AG10803 (cell line): Measurements from ENCODE around the gene LIN9.

ENCODE experiments used
- DNase-seq: peaks from one replicate; pipeline ENCODE4 v3.0.0; 2010; ENCODE audit warnings: low read depth
- H3K4me3 ChIP-seq: 2 replicates; pipeline ENCODE4 v1.5.1; 2011; ENCODE audit warnings: mild to moderate bottlenecking, low read length, control low read depth
- TF ChIP-seq, protein P1 (sequence below): conservative IDR thresholded peaks from 2 replicates; pipeline ENCODE4 v1.5.1; 2011; ENCODE audit warnings: mild to moderate bottlenecking, low read length, control low read depth, inconsistent platforms

LIN9 gene

GRCh38 chr1:226308723-226309397 is at the start of gene LIN9:
TSS of gene LIN9 (minus strand) at chr1:226309164. CDS start at chr1:226309139, 25 bp downstream.
- DNase-seq = peak; percentile 86
- TF ChIP-seq, protein P1, sequence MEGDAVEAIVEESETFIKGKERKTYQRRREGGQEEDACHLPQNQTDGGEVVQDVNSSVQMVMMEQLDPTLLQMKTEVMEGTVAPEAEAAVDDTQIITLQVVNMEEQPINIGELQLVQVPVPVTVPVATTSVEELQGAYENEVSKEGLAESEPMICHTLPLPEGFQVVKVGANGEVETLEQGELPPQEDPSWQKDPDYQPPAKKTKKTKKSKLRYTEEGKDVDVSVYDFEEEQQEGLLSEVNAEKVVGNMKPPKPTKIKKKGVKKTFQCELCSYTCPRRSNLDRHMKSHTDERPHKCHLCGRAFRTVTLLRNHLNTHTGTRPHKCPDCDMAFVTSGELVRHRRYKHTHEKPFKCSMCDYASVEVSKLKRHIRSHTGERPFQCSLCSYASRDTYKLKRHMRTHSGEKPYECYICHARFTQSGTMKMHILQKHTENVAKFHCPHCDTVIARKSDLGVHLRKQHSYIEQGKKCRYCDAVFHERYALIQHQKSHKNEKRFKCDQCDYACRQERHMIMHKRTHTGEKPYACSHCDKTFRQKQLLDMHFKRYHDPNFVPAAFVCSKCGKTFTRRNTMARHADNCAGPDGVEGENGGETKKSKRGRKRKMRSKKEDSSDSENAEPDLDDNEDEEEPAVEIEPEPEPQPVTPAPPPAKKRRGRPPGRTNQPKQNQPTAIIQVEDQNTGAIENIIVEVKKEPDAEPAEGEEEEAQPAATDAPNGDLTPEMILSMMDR = no peak
- peak within 1 kb of the TSS; percentile 91 for H3K4me3 ChIP-seq

DNA sequence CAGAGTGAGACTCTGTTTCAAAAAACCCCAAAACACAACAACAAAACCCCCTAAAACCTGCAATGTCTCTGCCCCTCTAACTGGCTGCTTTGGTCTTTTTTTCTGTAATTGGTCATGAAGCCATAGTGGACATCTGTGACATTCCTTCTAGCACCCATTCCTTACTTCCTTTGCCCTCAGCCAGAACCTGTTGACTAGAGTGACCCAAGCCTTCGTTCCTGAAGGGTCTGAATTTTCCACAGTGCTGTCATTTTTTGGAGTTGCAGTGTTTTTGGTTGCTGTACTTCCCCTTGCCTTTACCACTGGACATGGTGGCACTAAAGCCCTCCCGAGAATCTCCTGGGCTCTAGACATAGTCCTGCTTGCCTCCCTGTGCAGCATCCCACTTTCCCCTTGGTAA is 48.5 kb upstream of the LIN9 start:
- TF ChIP-seq, protein P1 = no peak
- H3K4me3 ChIP-seq = no peak overlapping the region
- DNase-seq = no peak

GRCh38 chr1:226355669-226356551 is 46.9 kb upstream of the LIN9 start:
- H3K4me3 ChIP-seq = no peak overlapping the region
- TF ChIP-seq, protein P1 = no peak
- no peak for DNase-seq

DNA sequence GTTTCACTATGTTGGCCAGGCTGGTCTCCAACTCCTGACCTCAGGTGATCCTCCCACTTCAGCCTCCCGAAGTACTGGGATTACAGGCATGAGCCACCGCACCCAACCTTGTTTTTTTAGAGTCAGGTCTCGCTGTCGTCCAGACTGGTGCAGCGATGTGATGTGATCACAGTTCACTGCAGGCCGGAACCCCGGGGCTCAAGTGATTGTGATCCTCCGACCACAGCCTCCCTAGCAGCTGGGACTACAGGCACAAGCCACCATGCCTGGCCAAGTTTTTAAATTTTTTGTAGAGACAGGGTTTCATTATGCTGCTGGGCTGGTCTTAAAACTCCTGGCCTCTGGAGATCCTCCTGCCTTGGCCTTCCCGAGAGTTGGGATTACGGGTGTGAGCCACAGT is 46.1 kb upstream of the LIN9 start:
- DNase-seq = no peak
- H3K4me3 ChIP-seq = no peak overlapping the region
- TF ChIP-seq, protein P1 = no peak

DNA sequence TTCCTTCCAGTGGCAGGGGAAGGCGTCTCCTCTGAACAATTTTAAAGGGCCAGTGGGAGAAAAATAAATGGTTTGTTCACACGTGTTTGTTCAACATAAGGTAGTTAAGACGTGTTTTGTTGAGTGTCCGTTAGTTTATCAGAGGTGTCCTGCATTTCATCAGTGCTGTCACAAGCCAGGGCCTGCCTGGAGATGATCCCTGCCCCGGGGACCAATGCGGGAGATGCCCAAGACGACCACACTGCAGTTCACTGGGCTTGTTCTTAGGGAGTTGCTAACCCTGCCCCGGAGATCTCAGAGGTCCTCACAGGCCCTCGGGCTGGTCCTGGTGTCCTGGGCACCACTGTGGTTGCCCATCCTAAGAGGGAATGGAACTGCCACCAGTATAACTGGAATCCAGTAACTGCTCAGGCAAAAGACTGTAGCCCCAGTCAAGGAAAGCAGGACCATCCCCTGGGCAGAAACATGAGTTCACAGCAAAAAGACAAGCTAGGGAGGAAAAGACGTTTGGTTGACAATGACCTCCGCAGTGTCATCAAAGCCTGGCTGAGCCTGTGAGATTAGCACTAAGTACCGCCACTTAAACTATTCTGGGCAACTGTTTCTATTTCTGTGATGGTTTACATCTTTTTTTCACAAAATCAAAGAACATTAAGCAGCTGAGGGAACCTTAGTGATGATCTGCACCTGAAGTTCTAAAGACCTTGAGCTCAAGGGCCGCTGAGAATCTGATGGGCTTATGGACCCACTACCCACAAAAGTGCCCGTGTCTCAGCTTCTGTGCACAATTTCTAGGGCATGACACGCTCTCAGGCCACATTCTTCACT is 44.9 kb upstream of the LIN9 start:
- no peak for DNase-seq
- no peak overlapping the region for H3K4me3 ChIP-seq
- TF ChIP-seq, protein P1 = no peak

- H3K4me3 ChIP-seq = no peak overlapping the region
- TF ChIP-seq, protein P1 = no peak
- no peak for DNase-seq
These were observed 42.7 kb upstream of the LIN9 start for GRCh38 chr1:226351709-226352108.
